Type B pancreatic cell (in vitro differentiated cells): ENCODE results near the gene ADGRG4. TPM values are rescaled to one million over a fixed set of nuclear protein-coding genes. Genes with fewer than 3 reads are reported as not detected.

Experiments used
- DNase-seq: peaks from one replicate; pipeline ENCODE4 v3.0.0; 2021; ENCODE audit warnings: mixed read lengths; ENCODE audit not compliant: unreplicated experiment; ENCODE audit errors: extremely low spot score
- H3K27ac Mint-ChIP-seq: 2 replicates; pipeline ENCODE4 v1.8.0; 2021; ENCODE audit warnings: mild to moderate bottlenecking, mixed read lengths
- H3K27me3 Mint-ChIP-seq: 2 replicates; pipeline ENCODE4 v1.8.0; 2021; ENCODE audit warnings: mixed read lengths
- H3K36me3 Mint-ChIP-seq: 2 replicates; pipeline ENCODE4 v1.8.0; 2021; ENCODE audit warnings: mixed read lengths
- H3K4me1 Mint-ChIP-seq: one replicate; pipeline ENCODE4 v1.8.0; 2021; ENCODE audit warnings: mixed read lengths; ENCODE audit not compliant: unreplicated experiment
- H3K4me3 Mint-ChIP-seq: 2 replicates; pipeline ENCODE4 v1.8.0; 2021; ENCODE audit warnings: mild to moderate bottlenecking, mixed read lengths
- H3K9me3 Mint-ChIP-seq: 2 replicates; pipeline ENCODE4 v1.8.0; 2021; ENCODE audit warnings: mixed read lengths
- total RNA-seq: library from RNA; stranded (reverse); gene quantifications from 2 replicates; pipeline ENCODE4 v1.2.1, GENCODE V29; 2021; ENCODE audit warnings: low replicate concordance
- TF ChIP-seq, protein P1 (sequence below): fragments of 200-600 bp; sonication (generic); conservative IDR thresholded peaks from 2 replicates; pipeline ENCODE4 v1.5.0; 2021; ENCODE audit warnings: antibody characterized with exemption, mild to moderate bottlenecking

The ADGRG4 gene
- total RNA-seq, 1 donor from 2014 or later: 1.2 TPM

DNA sequence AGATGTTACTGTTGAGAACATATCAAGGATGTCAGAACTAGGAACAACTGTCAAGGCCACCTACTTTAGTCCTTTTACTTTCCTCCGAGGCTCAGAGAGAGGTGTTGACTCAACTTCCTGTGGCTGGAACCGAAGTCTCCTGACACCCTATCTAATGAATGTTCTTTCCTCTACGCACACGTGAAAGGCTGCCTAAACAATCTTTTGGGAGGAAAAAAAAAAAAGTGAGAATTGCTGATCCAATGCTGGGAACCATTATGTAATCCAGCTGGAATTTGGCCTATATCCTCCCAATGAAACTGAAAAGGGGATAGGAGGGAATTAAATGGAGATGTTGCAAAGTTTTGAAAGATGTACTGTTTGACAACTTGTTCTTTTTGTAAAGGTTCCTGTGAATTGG is 41.2 kb upstream of the ADGRG4 start:
- DNase-seq: no peak
- Mint-ChIP-seq H3K9me3 (no peaks in the 10 kb centered on the region), H3K4me3 (no peak overlapping the region), H3K27me3 (no peaks in the 10 kb centered on the region), H3K27ac (no peak overlapping the region), H3K36me3 (no peaks in the 10 kb centered on the region), H3K4me1 (no peaks in the 10 kb centered on the region)
- TF ChIP-seq, protein P1, sequence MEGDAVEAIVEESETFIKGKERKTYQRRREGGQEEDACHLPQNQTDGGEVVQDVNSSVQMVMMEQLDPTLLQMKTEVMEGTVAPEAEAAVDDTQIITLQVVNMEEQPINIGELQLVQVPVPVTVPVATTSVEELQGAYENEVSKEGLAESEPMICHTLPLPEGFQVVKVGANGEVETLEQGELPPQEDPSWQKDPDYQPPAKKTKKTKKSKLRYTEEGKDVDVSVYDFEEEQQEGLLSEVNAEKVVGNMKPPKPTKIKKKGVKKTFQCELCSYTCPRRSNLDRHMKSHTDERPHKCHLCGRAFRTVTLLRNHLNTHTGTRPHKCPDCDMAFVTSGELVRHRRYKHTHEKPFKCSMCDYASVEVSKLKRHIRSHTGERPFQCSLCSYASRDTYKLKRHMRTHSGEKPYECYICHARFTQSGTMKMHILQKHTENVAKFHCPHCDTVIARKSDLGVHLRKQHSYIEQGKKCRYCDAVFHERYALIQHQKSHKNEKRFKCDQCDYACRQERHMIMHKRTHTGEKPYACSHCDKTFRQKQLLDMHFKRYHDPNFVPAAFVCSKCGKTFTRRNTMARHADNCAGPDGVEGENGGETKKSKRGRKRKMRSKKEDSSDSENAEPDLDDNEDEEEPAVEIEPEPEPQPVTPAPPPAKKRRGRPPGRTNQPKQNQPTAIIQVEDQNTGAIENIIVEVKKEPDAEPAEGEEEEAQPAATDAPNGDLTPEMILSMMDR: no peak

DNA sequence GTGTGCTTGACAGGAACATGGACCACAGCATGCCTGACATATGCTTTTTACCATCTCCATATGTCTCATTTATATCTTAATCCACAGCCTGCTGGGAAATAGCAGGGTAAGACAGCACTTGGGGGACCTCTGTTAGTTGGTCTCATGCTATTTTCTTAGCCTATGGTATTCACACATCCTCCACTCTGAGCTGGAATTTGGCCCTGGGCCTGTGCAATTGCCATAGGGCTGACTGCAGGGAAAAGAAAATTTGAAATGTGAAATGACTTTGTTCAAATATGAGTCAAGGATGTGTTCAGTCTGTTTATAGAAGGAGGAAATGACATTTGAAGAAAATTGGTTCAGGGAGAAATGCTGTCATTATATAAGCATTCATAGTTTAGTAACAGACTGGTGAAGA is 40.0 kb upstream of the ADGRG4 start:
- TF ChIP-seq, protein P1: no peak
- H3K27ac Mint-ChIP-seq: no peak overlapping the region
- H3K27me3 Mint-ChIP-seq: no peaks in the 10 kb centered on the region
- H3K36me3 Mint-ChIP-seq: no peaks in the 10 kb centered on the region
- H3K4me1 Mint-ChIP-seq: no peaks in the 10 kb centered on the region
- no peaks in the 10 kb centered on the region for H3K9me3 Mint-ChIP-seq
- DNase-seq: no peak
- H3K4me3 Mint-ChIP-seq: no peak overlapping the region

DNA sequence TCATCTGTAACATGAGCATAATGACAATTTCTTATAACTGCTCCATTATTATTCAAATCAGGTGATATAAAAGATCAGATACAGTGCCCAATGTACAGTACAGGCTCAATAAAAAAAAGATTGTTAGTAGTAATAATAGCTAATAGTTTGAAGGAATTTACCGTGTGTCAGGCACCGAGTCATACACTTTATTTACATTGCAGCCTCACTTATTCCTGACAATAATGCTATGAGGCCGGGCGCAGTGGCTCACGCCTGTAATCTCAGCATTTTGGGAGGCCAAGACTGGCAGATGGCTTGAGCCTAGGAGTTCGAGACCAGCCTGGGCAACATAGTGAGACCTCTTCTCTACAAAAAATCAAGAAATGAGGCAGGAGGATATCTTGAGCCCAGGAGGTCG is 39.4 kb upstream of the ADGRG4 start:
- H3K4me1 Mint-ChIP-seq: no peaks in the 10 kb centered on the region
- no peaks in the 10 kb centered on the region for H3K27me3 Mint-ChIP-seq
- no peak overlapping the region for H3K4me3 Mint-ChIP-seq
- DNase-seq: no peak
- no peaks in the 10 kb centered on the region for H3K36me3 Mint-ChIP-seq
- no peak overlapping the region for H3K27ac Mint-ChIP-seq
- H3K9me3 Mint-ChIP-seq: no peaks in the 10 kb centered on the region
- TF ChIP-seq, protein P1: no peak

DNA sequence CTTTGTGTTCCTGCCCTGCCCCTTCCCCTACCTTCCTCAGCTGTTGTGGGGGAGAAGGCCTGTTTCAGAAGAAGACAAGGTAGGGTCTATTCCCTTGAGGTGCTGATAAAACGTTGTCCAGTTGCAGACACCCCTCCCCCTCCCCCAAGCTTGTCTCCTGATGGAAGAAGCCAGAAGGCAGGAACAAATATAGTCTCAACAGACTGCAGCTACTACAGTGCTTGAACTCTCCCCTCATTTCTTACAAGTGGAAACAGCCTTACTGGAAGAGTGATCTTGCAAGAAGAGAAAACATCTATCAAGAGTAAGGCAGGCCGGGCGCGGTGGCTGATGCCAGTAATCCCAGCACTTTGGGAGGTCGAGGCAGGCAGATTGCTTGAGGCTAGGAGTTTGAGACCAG is 38.5 kb upstream of the ADGRG4 start:
- Mint-ChIP-seq H3K4me3 (no peak overlapping the region), H3K4me1 (no peaks in the 10 kb centered on the region), H3K9me3 (no peaks in the 10 kb centered on the region), H3K27me3 (no peaks in the 10 kb centered on the region), H3K36me3 (no peaks in the 10 kb centered on the region), H3K27ac (no peak overlapping the region)
- TF ChIP-seq, protein P1: no peak
- no peak for DNase-seq

DNA sequence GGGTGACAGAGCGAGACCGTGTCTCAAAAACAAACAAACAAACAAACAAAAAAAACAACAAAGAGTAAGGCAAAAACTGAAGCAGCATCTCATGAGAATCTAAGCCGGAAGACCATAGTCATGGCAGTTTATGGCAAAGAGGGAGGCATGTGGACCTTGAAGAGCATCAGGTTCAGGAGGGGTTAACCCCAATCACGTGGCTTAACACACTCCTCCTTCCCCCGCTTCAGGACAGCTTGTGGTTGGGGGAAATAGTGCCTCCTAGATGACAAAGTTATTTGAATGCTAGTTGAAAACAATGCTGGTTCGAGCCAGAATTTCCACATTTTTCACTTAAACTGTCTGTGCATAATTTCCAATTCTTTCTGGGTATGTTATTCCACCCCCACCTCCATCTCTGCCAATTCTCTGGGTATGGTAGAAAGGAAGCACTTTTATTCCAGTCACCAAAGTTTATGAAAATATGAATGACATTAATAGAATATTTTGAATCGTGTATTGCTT is 37.9 kb upstream of the ADGRG4 start:
- Mint-ChIP-seq H3K36me3 (no peaks in the 10 kb centered on the region), H3K27me3 (no peaks in the 10 kb centered on the region), H3K27ac (no peak overlapping the region), H3K9me3 (no peaks in the 10 kb centered on the region), H3K4me3 (no peak overlapping the region), H3K4me1 (no peaks in the 10 kb centered on the region)
- DNase-seq: no peak
- TF ChIP-seq, protein P1: no peak

DNA sequence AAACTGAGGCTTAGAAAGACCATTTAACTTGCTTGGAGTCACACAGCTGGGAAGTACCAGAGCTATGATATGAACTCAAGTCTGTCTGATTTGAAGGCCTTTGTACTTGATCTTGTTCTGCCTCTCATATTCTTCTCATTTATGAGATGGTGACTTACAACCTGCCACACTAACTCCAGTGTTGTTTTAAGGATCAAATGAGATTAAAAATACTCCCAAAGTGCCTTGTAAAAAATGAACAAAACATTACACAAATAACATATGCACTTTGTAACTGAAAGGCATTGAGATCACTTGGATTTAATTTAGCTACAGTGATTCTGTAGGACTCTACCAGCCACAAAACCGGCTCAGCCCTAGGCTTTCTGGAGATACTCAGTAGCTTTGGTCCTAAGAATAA is 33.9 kb upstream of the ADGRG4 start:
- Mint-ChIP-seq H3K36me3 (no peaks in the 10 kb centered on the region), H3K4me1 (no peaks in the 10 kb centered on the region), H3K9me3 (no peaks in the 10 kb centered on the region), H3K4me3 (no peak overlapping the region), H3K27ac (no peak overlapping the region), H3K27me3 (no peaks in the 10 kb centered on the region)
- TF ChIP-seq, protein P1: no peak
- no peak for DNase-seq
